SIG-M5 treated with dmso at 0.1 percent for 504 hours (cell line): ENCODE results near the gene HSPH1.
A peak's percentile ranks its signal among the peaks of the same experiment; 100 is the strongest.

Experiments used
- DNase-seq: peaks from one replicate; lab custom pipeline; 2025; ENCODE audit not compliant: unreplicated experiment; lab: John Stamatoyannopoulos, UW

Gene HSPH1

DNA sequence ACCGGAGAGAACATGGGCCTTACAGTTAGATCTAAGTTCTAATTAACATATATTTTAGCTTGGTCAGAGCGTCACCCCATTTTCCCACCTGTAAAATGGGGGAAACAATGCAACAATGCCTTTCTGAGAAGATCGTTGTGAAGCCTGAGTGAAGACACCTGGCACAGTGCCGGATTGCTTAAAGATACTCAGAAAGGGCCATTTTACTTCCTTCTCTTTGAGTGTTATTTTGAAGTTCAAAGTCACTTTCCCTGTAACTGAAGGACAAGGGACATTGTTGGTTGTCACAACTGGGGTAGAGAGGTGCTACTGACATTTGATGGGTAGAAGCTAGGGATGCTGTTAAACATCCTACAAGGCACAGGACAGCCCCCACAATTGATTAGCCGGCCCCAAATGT lies 28.1 kb downstream of the HSPH1 start:
- DNase-seq = no peak

DNA sequence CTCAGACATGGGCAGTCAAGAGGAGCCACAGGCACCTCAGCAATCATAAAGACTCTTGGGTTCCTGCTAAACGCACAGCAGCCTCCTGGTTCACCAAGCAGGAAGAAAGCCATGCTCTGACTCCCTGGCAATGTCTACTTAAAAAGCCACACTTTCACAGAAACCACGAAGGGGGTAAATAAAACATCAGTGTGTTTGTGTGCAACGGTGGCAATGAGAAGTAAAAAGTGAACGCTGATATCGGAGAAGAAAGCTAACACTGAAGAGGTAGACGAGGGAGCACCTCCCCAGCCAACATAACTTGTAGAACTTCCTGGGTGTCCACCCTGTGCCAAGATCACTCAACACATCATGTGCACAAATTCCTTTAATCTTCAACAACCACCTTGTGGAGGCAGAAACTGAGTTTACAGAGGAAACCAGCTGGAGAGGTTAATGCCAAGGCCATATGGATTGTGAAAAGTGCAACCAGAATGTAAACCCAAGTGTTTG lies 30.2 kb downstream of the HSPH1 start:
- DNase-seq = no peak

DNA sequence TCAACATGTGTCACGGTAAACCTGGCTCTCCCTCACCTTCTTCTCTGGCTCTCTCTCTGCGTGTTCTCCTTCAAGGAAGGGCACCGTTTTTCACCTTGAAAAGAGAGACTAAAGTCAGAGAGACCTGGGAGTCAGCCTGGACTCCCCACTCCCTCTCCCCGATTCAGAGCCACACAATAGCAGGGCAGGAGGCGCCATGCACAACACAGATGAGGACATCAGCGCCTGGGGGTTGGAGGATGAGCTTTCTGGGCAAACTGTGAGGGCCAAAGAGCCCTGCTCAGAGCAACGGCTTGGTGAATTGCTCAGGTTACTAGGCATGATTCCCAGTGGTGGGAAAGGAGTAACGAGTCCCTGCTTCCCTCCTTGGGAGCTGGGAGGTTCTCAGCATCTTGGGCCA lies 32.3 kb downstream of the HSPH1 start:
- no peak for DNase-seq

DNA sequence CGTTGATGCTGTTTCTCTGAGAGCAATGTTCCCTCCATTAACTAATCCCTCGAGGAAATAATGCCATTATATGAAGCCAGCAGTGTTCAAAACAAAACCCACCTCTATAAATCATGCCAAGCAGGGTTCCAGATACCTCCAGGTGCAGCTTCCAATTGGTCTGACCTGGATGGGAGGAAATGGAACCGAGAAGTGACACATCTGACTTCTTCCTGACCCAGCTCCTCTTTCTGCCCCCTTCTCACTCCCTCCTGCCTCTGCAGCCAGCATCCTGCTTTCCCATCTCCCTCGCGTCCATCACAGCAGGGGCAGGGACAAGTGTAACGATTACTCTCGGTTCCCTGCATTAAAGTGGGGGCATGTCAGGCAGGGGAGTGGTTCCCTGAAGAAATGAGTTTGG lies 37.5 kb downstream of the HSPH1 start:
- DNase-seq = no peak

DNA sequence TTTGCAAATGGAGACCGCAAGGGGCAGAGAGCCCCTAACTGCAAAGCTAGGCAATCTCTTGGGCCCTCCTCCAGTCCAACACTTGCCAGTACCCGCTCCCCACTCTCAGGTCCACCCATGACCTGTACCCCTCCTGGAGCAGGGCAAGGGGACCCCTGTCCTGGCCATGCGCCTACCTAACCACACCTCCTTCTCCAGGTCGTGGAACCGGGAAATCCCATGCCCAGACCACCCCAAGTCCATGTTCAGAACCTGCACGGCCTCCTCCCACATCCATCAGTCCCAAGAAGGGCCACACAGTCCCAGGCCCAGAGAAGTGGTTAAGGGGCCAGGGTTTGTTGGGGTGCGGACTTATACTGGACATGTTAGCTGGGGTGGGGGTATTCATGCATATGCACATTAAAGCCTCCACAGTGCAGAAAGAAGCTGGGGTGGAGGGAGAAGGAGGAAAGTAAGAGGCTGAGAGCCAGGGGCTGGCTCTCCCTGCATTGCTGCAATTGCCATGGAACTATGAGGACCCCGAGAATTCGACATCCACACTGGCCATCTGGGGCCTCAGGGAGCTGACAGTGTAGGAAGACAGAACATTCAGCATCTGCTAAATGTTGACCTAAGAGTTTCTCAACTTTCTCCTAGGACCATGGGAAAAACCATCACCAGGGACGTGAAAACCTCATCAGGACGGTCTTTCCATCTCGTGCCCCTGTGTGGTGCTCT lies 39.0 kb downstream of the HSPH1 start:
- no peak for DNase-seq

DNA sequence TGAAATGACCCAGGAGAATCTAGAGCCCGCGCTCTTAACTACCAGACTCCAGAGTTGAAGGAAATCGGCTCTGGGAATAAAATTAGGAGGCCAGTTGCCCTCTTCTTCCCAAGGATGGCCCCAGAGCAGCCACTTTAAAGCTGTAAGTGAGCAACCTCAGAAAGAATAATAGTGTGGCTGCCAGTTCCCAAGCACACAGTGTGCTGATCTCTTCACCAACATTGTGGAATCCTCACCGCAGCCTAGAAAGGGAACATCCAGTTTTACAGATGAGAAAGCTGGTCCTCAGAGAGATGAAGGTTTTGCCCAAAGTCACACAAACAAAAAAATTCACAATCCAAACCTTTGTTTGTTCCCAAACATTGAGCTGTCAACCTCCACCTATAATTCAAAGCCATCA lies 39.6 kb downstream of the HSPH1 start:
- no peak for DNase-seq

DNA sequence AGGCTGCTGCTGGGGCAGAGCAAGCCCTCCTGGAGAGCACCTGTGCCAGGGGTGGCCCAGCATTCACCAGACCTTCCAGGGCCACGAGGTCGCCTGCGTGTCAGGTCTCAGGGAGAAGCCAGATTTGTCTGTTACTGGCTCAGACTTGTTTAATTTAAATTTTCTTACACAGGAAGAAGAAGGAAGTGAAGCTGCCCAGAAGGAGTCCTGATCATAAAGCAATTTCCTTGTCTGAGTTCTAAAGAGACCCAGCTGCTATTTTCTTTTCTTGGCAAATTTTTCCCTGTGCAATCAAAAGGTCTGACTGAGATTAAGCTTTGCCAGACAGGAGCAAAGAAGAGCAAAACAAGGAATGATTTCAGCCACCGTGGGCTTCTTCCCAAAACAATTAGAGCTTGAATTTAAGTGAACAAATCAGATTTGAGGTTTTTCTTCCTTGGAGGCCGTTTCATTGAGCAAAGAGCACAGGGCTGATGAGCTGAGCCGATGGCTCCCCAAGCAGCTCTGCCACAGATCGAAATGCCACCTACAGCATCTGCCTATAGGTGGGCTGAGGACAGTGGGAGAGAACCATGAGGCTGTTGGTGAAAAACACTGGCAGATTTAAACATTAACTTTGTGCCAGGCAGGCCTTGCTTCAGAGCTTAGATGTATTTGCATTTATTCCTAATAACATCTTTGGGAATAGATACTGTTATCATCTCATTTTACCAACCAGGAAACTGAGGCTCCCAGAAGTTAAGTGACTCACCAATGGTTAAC lies 40.1 kb downstream of the HSPH1 start:
- DNase-seq = no peak

DNA sequence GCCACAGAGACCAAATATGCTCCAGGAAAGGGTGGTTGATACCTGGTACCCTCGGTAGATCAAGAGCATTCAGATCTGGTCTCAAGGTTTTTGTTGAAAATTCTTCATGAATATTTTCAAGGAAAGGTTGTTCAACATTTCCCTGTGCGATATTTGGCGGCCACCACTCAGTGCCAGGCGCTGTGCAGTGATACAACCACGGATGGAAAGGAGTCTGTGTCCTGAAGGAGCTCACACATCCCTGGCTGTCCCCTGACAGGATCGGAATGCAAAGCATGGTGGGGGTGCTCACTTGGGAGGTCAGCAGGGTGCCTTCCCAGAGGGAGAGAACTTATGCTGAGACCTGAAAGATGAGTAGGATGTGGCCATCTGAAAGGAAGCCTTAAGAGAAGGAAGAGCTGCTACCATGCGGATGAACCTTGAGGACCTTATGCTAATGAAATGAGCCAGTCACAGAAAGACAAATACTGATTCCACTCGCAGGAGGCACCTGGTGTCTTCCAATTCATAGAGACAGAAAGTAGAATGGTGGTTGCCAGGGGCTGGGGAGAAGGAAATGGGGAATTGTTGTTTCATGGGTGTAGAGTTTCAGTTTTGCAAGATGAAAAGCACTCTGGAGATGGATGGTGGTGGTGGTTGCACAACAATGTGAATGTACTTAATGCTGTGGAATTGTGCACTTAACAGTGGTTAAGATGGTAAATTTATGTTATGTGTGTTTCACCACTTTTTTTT lies 41.6 kb downstream of the HSPH1 start:
- DNase-seq = peak; percentile 41

DNA sequence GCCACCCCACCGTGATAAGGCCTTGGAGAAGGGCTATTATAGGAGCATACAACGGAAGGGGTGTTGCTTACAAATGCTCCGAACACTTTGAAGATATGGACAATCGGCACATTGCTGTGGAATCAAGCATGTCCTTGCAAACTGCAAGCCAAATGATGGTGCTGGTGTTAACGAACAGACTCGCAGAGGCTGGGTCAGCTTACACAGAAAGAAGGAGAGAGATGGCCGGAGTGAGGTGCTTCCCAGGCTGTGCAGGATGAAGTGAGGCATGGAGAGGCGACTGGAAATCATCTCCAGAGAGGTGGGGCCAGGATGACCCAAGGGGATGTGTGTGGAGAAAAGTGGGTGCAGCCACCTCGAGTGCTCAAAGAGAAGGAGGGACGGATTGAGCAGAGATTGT lies 42.2 kb downstream of the HSPH1 start:
- no peak for DNase-seq

DNA sequence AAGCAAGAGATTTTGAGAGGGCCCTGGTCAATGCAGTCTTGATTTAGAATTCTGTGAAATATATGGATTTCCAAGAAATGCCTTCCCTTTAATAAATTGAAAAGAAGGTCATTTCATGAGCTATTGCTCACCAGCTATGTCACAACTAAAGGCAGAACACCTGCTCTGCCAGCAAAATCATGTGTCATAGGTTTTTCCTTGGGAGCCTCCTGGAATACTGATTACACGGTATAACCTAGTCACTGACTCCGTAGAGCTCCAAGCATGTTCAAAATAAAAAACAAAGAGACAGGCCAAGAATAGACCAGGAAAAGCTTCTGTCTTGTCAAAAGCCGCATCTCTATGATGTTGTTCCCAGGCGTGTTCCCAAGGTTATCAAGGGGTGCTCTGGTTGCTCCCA lies 45.5 kb downstream of the HSPH1 start:
- DNase-seq = no peak

DNA sequence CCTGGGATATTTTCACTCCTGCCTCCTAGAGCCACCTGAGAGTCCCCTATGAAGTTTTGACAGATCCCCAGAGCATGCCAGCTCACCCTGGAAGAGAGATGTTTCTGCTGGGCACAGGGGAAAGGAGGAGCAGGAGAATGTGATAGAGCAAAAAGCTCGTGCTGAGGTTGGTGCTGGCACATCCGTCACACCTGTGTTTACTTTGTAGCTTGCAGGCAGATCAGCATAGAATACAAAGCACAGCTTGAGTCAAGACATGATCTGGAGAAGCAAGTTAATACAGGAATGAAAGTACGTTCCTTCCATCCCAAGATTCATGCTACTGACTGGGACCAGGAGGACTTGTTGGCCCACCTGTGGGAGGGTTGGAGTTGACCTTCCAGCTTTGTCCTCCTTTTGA lies 46.1 kb downstream of the HSPH1 start:
- DNase-seq = no peak

DNA sequence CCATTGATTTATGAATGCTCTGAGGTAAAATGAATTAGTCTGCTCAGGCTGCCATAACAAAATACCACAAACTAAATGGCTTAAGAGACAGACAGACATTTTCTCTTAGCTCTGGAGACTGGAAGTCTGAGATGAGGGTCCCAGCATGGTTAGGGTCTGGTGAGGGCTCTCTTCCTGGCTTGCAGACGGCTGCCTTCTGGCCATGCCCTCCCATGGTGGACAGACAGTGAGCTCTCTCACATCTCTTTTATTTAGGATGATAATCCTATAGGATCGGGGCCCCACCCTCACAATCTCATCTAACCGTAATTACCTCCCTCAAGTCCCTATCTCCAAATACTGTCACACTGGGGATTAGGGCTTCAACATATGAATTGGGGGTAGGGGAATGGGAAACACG lies 47.1 kb downstream of the HSPH1 start:
- no peak for DNase-seq

DNA sequence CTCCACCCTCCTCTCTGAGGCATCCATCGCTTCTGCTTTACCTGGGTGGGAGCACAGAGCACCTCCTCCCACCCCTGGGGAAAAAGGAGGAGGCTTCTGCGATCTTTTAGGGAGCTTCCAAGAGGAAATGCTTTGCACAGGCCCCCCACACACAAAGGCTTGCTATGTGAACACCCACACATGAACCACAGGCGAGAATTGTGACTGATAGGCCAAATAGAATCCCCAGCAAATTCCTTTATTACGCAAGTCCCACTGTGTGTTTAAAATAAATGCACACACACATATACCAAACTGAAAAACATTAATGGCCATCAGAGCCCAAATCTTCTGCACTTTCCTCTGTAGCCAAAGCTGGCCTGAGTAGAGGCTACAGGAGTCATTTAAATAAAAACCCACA lies 50.6 kb downstream of the HSPH1 start:
- DNase-seq = no peak

DNA sequence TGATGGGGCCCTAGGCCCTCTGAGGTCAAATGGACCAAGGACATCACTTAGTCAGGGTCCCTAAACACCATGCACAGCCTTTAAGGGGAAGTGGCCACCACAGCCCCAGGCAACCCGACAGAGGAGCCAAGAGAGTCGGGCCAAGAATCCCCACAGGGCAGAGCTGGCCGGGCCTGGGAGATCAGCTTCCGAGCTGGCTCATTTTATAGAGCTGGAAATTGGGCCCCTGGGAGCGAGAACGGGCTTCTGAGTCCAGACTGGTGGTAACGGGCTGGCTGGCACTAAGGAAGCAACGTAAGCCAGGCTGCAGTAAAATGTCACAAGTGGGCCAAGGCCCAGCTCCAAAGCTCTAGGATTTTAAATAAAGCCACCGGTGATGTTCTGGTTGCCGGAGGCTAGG lies 51.1 kb downstream of the HSPH1 start:
- DNase-seq = no peak

DNA sequence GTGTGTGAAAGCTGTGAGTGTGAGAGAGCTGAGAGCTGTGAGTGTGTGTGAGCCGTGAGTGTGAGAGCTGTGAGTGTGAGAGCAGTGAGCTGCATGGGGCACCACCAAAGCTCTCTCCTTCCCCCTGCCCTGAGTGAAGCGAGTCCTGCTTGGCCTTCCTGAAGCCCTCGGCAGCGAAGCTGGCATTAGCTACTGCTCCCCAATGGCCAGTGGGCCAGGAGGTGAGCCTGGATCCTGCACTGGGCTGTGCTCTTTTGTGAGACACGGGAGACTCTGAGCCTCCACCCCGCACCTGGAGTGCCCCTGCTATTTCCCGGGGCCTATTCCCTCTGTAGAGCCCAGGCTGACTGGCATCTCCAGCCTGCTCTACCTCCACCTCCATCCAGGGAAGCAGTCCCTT lies 51.5 kb downstream of the HSPH1 start:
- no peak for DNase-seq

DNA sequence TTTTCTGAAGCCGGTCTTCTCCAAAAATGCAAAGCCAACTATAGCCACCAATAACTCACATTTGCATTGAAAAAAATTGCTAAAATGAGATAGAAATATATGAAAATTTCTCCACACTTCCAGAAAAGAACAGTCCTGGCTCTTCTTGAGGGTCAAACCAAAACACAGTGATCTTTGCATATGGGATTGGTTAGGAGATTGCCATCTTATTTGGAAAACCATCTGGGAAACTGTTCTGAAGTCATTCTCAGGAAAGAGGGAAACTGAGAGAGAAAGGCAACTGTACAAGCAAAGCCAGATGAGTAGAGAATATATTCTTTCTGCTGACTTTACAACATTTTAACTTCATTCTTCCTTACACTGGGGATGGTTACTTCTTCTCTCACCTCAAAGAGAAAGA lies 54.6 kb downstream of the HSPH1 start:
- no peak for DNase-seq

DNA sequence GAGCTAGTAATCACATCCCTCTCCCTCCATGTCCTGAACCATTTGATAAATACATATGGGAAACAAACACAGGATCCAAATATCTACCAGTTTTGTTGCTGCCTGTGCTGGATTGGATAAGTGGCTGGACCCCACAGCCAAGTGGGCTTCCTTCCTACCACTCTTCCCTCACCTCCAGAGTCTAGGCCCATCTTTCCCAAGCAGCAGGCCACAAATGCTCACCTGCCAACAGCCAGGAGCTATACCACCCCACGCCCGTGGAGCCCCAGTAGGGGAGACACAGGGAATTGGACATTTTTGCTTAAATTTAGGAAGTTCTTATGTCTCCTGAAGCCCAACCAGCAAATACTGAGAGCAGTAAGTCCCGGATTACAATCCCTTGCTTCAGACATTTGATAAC lies 55.8 kb downstream of the HSPH1 start:
- DNase-seq = no peak

DNA sequence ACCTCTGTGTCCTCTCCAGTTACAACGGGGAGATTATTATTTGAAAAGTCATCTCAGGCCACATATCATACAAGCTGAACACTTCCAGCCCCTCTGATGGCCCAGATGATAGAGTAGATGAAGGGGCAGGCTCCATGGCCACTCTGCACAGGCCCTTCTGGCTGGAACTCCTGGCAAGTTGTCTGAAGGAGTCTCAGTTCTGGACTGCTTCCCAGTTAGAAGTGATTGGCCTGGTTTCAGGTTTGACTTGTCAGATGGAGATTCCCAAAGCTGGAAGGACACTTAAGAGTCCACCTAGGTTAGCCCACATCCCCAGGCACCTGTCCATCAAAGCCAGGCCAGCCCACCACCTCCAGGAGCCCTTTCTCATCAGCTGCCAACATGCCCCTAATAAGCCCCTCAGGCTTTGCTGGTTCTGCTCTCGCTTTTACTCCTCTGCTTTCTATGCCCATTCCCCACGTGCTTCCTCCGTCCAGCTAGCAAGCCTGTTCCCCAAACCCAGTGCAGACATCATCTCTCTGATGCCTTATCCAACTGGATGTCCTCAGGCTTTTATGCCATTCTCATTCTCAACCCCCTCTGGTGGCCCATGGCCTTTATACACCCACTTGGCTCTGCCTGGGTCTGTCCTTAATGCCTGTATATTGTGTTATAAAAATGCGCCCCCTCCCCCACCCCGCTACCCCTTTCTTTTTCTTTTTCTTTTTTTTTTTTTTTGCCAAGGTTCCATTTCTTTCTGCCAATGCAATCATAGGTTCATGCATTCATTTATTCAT lies 56.5 kb downstream of the HSPH1 start:
- DNase-seq = no peak

DNA sequence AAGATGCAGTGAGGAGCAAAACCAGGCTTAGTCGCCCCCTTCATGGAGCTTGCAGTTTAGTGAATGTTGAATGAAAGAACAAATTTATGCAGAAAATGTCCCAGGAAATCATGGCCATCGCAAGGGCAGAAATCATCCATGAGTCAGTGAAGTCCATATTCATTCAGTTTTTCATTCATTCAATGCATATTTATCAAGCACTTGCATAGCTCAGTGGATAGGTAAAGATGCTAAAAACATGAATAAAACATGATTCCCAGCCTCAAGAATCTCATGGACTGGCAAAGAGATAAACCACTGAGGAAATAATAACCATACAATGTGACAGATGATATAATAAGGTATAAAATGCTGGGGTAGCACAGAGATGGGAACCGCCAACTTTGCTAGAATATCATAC lies 58.8 kb downstream of the HSPH1 start:
- DNase-seq = no peak

DNA sequence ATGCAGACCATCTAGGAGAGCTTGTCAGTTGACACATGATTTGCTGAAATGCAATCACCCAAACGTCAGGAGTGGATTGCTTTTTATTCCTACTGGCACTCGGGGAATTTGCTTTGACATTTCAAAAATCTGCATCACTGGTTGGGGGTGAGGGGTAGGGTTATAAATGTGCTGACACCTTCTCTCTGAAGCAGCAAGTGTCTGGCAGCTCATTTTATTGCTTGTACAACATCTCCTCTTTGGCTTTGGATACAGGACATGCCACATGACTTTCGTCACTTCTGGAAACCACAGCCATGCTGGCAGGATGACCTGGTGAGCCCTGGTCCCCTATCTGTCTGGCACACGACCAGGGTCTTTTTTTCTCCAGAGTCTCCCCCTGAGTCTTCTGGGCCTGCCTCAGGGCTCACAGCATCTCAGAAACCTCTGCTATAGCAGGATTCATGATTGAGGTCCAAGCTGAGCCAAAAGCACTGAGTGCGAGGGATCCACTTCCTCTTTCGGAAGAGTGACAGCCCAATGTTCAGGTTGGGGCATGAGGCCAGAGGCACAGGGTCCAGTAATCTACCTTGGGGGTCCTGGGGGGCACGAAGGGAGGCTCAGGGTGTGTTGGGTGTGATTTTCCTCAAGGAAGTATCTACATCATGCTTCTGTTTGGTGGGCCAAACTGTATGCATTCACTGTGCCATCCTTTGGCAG lies 60.1 kb downstream of the HSPH1 start:
- no peak for DNase-seq

DNA sequence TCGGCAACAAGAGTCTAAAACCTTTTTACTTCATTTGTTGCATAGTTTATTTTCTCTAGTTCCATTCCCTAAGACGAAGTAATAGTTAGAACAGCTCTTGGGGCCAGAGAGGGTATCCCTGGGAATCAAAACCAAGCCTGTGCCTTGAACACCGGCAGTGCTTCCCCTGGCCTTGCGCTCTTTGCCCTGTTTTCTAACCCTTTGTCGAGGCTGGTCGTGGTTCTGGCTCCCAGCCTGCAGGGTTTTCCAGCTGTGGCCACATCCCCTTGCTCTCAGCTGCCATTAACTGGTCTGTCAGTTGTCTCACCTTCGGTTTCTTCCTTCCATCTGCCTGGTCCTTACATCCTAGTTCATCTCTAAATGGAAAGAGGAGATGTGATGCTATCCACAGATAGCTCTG lies 61.0 kb downstream of the HSPH1 start:
- no peak for DNase-seq
